ENCODE results near the gene HOXC6.

HOXC6 gene

DNA sequence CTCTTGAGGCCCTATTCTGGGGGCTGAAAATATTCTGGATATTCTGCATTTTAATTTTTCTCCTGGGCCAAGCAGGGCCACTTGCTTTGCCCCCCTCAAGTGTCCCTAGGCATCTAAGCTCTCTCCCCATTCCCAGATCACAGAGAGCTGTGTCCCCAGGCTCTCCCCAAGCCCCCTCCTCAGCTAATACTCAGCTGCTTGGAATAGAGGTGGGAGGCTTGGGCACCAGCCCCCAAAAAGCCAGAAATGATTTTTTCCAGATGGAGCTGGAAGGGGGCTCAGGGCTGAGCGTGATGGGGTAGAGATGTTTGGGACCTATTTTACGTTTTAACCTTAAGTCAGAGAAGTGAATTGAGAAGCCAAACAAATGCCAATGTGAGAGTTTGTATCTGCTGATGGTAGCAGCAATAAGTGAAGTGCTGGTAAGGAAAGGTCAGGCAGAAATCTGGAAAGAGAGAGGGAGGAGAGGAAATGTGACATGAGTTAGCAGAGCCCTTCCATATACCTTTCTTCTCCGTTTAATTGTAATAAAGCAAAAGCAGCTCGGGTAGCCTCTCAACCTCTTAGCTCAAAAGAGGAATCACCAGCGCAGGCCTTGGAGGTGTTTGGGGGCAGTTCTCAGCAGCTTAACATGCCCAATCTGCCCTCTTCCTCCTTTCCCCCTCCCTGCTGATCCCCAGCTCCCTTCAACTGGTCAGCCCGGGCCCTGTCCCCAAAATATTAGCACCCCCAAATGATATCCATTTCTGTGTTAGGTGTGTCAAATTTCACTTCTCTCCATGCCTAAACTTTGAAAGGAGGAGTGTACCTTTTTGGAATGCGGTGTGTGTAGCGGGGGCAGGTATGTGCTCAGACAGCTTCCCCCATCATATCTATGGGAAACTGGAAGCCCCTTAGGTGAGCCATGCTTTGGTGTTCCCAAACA lies 5.0 kb upstream of the HOXC6 start:
- POLR2A ChIA-PET: no interaction called here
- Histone ChIP-seq H3K4me1 (ENCODE audit: control insufficient read depth, insufficient read depth, low read length) (peaks cover 76% of the 10 kb centered on the region), H3K27ac (ENCODE audit: extremely low read depth, low read depth, low read length) (no peak overlapping the region; the same call in 1 of the 2 replicates), H3K36me3 (ENCODE audit: control insufficient read depth in 2 of 2, insufficient read depth in 1 of 2, low read length in 2 of 2) (no peaks in the 10 kb centered on the region), H3K4me3 (ENCODE audit: low read depth, low read length) (no peak overlapping the region), H3K9me3 (ENCODE audit: control insufficient read depth, insufficient read depth, low read depth, low read length) (no peaks in the 10 kb centered on the region)
- TF ChIP-seq ZNF184 (tag by site-specific recombination; IDR thresholded peaks at IDR 0.05): no peak
- peak; percentile 37; the same call in 1 of the 2 replicates for TF ChIP-seq IKZF3 (tag by site-specific recombination; IDR thresholded peaks at IDR 0.05)
- TF ChIP-seq ZNF792 (tag by site-specific recombination; IDR thresholded peaks at IDR 0.05): no peak
- TF ChIP-seq ZNF341 (tag by site-specific recombination; IDR thresholded peaks at IDR 0.05; ENCODE audit: low read depth): 0 out of 2 replicates have a peak, but pooled peaks have one; percentile 27
- peak; percentile 93 for TF ChIP-seq PRDM1 (tag by site-specific recombination; IDR thresholded peaks at IDR 0.05)
- TF ChIP-seq ZNF10 (tag by site-specific recombination; IDR thresholded peaks at IDR 0.05): 0 out of 2 replicates have a peak, but pooled peaks have one; percentile 65
- peak; percentile 28; the same call in 1 of the 2 replicates for TF ChIP-seq ZNF366 (tag by site-specific recombination; conservative IDR thresholded peaks at IDR 0.05)
- CTCF ChIA-PET: interaction anchor here (0.9 to 2.4 kb wide), 10 partner anchors 9 to 197 kb away, joined by 3 to 11 read pairs (median 5); partner anchors contain the start of gene HOXC10

DNA sequence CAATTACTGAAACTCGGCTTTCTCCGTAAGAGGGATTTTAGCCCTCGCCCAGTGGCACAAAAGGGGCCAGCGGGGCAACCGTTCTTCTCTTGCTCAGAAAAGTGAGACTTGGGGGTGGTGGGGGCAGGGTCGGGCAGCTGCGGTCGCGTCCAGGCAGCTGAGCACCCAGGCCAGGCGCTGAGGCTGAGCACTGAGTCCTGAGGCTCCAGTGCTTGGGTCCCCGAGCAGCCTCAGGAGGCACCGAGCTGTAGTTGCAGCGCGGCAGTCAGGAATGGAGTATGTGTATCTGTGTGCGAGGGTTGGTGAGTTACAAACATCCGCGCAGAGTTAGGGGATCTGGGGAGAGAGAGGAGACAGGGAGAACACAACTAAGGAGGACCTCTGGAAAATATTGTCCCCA lies 4.1 kb upstream of the HOXC6 start:
- no peaks in the 10 kb centered on the region for H3K9me3 ChIP-seq (ENCODE audit: control insufficient read depth, insufficient read depth, low read depth, low read length)
- no peaks in the 10 kb centered on the region for H3K36me3 ChIP-seq (ENCODE audit: control insufficient read depth in 2 of 2, insufficient read depth in 1 of 2, low read length in 2 of 2)
- peaks cover 78% of the 10 kb centered on the region for H3K4me1 ChIP-seq (ENCODE audit: control insufficient read depth, insufficient read depth, low read length)
- no peak overlapping the region for H3K4me3 ChIP-seq (ENCODE audit: low read depth, low read length)
- ChIA-PET POLR2A (no interaction called here), CTCF (interaction anchor here (0.6 to 2.4 kb wide), 12 partner anchors 8 to 196 kb away, joined by 3 to 10 read pairs (median 4); partner anchors contain the start of genes HOXC10 and HOXC8)
- peak; percentile 56; the same call in 1 of the 2 replicates for TF ChIP-seq ZNF600 (tag by site-specific recombination; IDR thresholded peaks at IDR 0.05)
- TF ChIP-seq ZNF747 (tag by site-specific recombination; IDR thresholded peaks at IDR 0.05): no peak
- TF ChIP-seq ZNF2 (tag by site-specific recombination; IDR thresholded peaks at IDR 0.05): 0 out of 2 replicates have a peak, but pooled peaks have one; percentile 29
- no peak for TF ChIP-seq ZSCAN16 (tag by site-specific recombination; IDR thresholded peaks at IDR 0.05)
- TF ChIP-seq, protein P1, sequence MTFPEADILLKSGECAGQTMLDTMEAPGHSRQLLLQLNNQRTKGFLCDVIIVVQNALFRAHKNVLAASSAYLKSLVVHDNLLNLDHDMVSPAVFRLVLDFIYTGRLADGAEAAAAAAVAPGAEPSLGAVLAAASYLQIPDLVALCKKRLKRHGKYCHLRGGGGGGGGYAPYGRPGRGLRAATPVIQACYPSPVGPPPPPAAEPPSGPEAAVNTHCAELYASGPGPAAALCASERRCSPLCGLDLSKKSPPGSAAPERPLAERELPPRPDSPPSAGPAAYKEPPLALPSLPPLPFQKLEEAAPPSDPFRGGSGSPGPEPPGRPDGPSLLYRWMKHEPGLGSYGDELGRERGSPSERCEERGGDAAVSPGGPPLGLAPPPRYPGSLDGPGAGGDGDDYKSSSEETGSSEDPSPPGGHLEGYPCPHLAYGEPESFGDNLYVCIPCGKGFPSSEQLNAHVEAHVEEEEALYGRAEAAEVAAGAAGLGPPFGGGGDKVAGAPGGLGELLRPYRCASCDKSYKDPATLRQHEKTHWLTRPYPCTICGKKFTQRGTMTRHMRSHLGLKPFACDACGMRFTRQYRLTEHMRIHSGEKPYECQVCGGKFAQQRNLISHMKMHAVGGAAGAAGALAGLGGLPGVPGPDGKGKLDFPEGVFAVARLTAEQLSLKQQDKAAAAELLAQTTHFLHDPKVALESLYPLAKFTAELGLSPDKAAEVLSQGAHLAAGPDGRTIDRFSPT (tag by site-specific recombination; IDR thresholded peaks at IDR 0.05): no peak
- no peak for TF ChIP-seq ZNF132 (tag by site-specific recombination; IDR thresholded peaks at IDR 0.05; ENCODE audit: borderline replicate concordance)
- peak; percentile 78 for TF ChIP-seq ZBTB17 (tag by site-specific recombination; IDR thresholded peaks at IDR 0.05)
- TF ChIP-seq, protein P2, sequence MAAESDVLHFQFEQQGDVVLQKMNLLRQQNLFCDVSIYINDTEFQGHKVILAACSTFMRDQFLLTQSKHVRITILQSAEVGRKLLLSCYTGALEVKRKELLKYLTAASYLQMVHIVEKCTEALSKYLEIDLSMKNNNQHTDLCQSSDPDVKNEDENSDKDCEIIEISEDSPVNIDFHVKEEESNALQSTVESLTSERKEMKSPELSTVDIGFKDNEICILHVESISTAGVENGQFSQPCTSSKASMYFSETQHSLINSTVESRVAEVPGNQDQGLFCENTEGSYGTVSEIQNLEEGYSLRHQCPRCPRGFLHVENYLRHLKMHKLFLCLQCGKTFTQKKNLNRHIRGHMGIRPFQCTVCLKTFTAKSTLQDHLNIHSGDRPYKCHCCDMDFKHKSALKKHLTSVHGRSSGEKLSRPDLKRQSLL (tag by site-specific recombination; IDR thresholded peaks at IDR 0.05): no peak
- no peak for TF ChIP-seq KLF10 (tag by site-specific recombination; IDR thresholded peaks at IDR 0.05)
- no peak for TF ChIP-seq ZNF416 (tag by site-specific recombination; IDR thresholded peaks at IDR 0.05)
- H3K27ac ChIP-seq (ENCODE audit: extremely low read depth, low read depth, low read length): no peak overlapping the region; the same call in 1 of the 2 replicates
